ENCODE results near the gene DNAJB1.

DNAJB1 gene

GRCh38 chr19:14479975-14480699 is 38.1 kb downstream of the DNAJB1 start:
- H3K27me3 ChIP-seq (ENCODE audit: control insufficient read depth in 2 of 2, insufficient read depth in 2 of 2, low read length in 2 of 2): no peaks in the 10 kb centered on the region

DNA sequence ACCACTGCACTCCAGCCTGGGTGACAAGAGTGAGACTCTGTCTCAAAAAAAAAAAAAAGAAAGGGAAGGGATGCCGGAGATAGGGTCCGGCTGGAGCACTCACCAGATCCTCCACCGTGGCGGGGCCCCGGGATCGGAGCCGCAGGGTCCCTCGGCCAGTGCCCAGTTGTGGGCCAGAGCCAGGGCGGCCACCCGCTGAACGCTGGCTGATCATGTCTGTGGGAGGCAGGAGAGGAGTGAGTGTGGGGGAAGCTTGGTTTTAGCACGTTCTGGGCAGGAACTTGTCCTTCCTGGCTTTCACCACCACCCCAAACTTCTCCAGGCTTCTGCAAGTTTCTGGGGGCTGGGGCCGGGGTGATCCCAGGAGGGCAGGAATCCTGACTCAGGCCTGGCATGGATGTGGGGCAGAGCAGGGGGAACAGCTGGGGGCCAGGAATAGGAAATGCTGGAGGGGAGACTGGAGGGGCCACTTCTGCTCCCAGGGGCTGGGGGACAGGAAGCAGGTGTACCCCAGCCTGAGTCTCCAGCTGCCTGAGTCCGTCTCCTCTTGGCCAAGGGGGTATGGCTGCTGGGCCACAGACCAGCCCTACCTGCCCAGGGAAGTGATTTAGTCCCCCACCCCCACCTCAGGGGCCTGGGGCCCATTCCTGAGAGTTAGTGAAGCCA is 38.8 kb downstream of the DNAJB1 start:
- Histone ChIP-seq H3K36me3 (ENCODE audit: control insufficient read depth in 2 of 2, insufficient read depth in 2 of 2, low read length in 2 of 2) (peaks cover 38 to 41% of the 10 kb centered on the region in 2 donors), H3K27ac (ENCODE audit: low read depth in 2 of 2, low read length in 2 of 2) (no peak overlapping the region), H3K27me3 (ENCODE audit: control insufficient read depth in 2 of 2, insufficient read depth in 2 of 2, low read length in 2 of 2) (peaks cover 0 to 4% of the 10 kb centered on the region in 2 donors), H3K4me1 (ENCODE audit: control insufficient read depth in 2 of 2, insufficient read depth in 2 of 2, low read length in 2 of 2) (peaks cover 2 to 16% of the 10 kb centered on the region in 2 donors), H3K9ac (ENCODE audit: low read depth in 1 of 2, low read length in 2 of 2) (no peak overlapping the region), H3K4me3 (ENCODE audit: low read length in 2 of 2) (no peak overlapping the region), H3K9me3 (ENCODE audit: control insufficient read depth in 2 of 2, low read length in 2 of 2) (no peaks in the 10 kb centered on the region)

More at GRCh38 chr19:14479975-14480699, 38.1 kb downstream of the DNAJB1 start:
- Histone ChIP-seq H3K27ac (ENCODE audit: low read depth in 2 of 2, low read length in 2 of 2) (no peak overlapping the region), H3K36me3 (ENCODE audit: control insufficient read depth in 2 of 2, insufficient read depth in 2 of 2, low read length in 2 of 2) (peaks cover 38 to 41% of the 10 kb centered on the region in 2 donors), H3K9ac (ENCODE audit: low read depth in 1 of 2, low read length in 2 of 2) (no peak overlapping the region), H3K4me1 (ENCODE audit: control insufficient read depth in 2 of 2, insufficient read depth in 2 of 2, low read length in 2 of 2) (peaks cover 2 to 10% of the 10 kb centered on the region in 2 donors), H3K4me3 (ENCODE audit: low read length in 2 of 2) (no peak overlapping the region), H3K9me3 (ENCODE audit: control insufficient read depth in 2 of 2, low read length in 2 of 2) (no peaks in the 10 kb centered on the region)

DNA sequence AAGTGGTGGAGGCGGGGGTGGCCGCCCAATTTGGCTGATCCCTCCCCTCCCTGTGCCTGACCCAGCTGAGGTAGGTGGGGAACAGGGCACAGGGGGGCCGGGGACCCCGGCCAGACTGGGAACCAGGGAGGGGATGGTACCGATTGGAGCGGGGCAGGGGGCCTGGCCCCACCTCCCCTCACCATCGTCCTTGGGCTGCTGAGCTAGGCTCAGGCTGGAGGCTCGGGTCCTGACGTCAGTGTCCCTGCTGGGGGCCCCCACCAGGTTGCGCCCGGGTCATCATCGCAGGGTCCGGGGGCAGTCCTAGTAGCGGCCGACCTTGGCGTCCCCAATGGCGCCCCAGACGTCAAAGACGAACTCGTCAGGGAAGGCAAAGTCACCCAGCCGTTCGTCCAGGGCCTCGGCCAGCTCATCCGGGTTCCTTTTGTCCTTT is 40.1 kb downstream of the DNAJB1 start:
- peaks cover 1 to 4% of the 10 kb centered on the region in 2 donors for H3K27me3 ChIP-seq (ENCODE audit: control insufficient read depth in 2 of 2, insufficient read depth in 2 of 2, low read length in 2 of 2)
- H3K4me1 ChIP-seq (ENCODE audit: control insufficient read depth in 2 of 2, insufficient read depth in 2 of 2, low read length in 2 of 2): peaks cover 2 to 21% of the 10 kb centered on the region in 2 donors
- H3K9ac ChIP-seq (ENCODE audit: low read depth in 1 of 2, low read length in 2 of 2): peak overlapping the region in 1 of 2 donors; percentile 3
- H3K4me3 ChIP-seq (ENCODE audit: low read length in 2 of 2): no peak overlapping the region
- no peaks in the 10 kb centered on the region for H3K9me3 ChIP-seq (ENCODE audit: control insufficient read depth in 2 of 2, low read length in 2 of 2)
- peaks cover 37 to 38% of the 10 kb centered on the region in 2 donors for H3K36me3 ChIP-seq (ENCODE audit: control insufficient read depth in 2 of 2, insufficient read depth in 2 of 2, low read length in 2 of 2)
- H3K27ac ChIP-seq (ENCODE audit: low read depth in 2 of 2, low read length in 2 of 2): no peak overlapping the region

DNA sequence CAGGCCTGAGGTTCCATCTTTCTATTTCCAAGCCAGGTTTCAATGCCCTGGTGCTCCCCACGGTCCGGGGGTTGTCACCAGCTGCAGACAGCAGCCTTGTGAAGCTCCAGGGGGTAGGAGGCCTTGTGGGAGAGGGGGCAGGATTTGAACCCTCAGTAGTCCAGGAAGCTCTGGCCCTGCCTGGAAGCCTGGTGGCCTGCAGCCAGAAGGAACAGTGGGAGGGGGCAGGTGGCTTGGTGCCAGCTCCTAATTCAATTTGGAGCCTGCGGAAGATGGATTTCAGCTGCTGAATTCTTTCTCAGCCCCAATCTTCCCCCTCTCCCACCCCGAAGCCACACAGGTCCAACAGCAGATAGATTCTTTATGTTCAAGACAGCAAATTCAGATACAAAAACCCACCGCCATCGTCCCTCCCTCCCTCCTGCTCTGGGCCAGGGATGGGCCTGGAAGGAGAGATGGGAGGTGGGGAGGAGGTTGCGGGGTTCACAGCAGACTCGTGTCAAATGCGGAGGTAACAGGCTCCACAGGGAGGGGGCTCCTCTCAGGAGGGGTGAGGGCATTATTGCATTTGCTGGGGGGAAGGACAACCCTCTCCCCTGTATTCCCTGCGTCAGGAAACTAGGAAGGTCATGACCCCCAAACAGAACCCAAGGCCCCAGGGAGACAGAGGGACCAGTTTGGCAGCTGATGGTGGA is 40.6 kb downstream of the DNAJB1 start:
- Histone ChIP-seq H3K9ac (ENCODE audit: low read depth in 1 of 2, low read length in 2 of 2) (no peak overlapping the region), H3K27ac (ENCODE audit: low read depth in 2 of 2, low read length in 2 of 2) (no peak overlapping the region), H3K4me1 (ENCODE audit: control insufficient read depth in 2 of 2, insufficient read depth in 2 of 2, low read length in 2 of 2) (peaks cover 6 to 25% of the 10 kb centered on the region in 2 donors), H3K9me3 (ENCODE audit: control insufficient read depth in 2 of 2, low read length in 2 of 2) (no peaks in the 10 kb centered on the region), H3K4me3 (ENCODE audit: low read length in 2 of 2) (no peak overlapping the region), H3K27me3 (ENCODE audit: control insufficient read depth in 2 of 2, insufficient read depth in 2 of 2, low read length in 2 of 2) (peaks cover 5 to 8% of the 10 kb centered on the region in 2 donors), H3K36me3 (ENCODE audit: control insufficient read depth in 2 of 2, insufficient read depth in 2 of 2, low read length in 2 of 2) (peaks cover 37 to 38% of the 10 kb centered on the region in 2 donors)

GRCh38 chr19:14476673-14477401 is 41.4 kb downstream of the DNAJB1 start:
- H3K9ac ChIP-seq (ENCODE audit: low read depth in 1 of 2, low read length in 2 of 2): no peak overlapping the region
- H3K36me3 ChIP-seq (ENCODE audit: control insufficient read depth in 2 of 2, insufficient read depth in 2 of 2, low read length in 2 of 2): peaks cover 30 to 32% of the 10 kb centered on the region in 2 donors
- peaks cover 9 to 27% of the 10 kb centered on the region in 2 donors for H3K4me1 ChIP-seq (ENCODE audit: control insufficient read depth in 2 of 2, insufficient read depth in 2 of 2, low read length in 2 of 2)
- peak overlapping the region in 1 of 2 donors; percentile 9 for H3K27ac ChIP-seq (ENCODE audit: low read depth in 2 of 2, low read length in 2 of 2)
- H3K9me3 ChIP-seq (ENCODE audit: control insufficient read depth in 2 of 2, low read length in 2 of 2): no peaks in the 10 kb centered on the region
- peaks cover 5 to 8% of the 10 kb centered on the region in 2 donors for H3K27me3 ChIP-seq (ENCODE audit: control insufficient read depth in 2 of 2, insufficient read depth in 2 of 2, low read length in 2 of 2)
- no peak overlapping the region for H3K4me3 ChIP-seq (ENCODE audit: low read length in 2 of 2)

DNA sequence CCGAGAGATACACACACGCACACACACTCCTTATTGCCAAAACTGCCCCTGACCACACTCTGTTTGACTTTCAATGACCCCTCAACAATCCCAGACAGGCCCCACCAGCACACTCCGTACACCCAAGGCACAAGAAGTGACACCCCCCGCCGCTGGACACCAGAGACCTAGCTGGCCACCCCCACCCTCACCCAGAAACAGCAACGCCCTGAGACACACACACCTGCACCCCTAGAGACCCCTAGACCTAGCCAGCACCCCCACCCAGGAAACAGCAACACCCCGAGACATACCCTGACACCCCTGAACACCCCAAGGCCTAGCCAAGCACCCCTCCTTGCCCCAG is 41.9 kb downstream of the DNAJB1 start:
- Histone ChIP-seq H3K36me3 (ENCODE audit: control insufficient read depth in 2 of 2, insufficient read depth in 2 of 2, low read length in 2 of 2) (peaks cover 28 to 31% of the 10 kb centered on the region in 2 donors), H3K27me3 (ENCODE audit: control insufficient read depth in 2 of 2, insufficient read depth in 2 of 2, low read length in 2 of 2) (peaks cover 5 to 8% of the 10 kb centered on the region in 2 donors), H3K27ac (ENCODE audit: low read depth in 2 of 2, low read length in 2 of 2) (peak overlapping the region; percentile 9 to 47), H3K4me3 (ENCODE audit: low read length in 2 of 2) (no peak overlapping the region), H3K4me1 (ENCODE audit: control insufficient read depth in 2 of 2, insufficient read depth in 2 of 2, low read length in 2 of 2) (peaks cover 9 to 27% of the 10 kb centered on the region in 2 donors), H3K9me3 (ENCODE audit: control insufficient read depth in 2 of 2, low read length in 2 of 2) (no peaks in the 10 kb centered on the region), H3K9ac (ENCODE audit: low read depth in 1 of 2, low read length in 2 of 2) (no peak overlapping the region)

GRCh38 chr19:14475251-14476073 is 42.7 kb downstream of the DNAJB1 start, which contains the start of gene PTGER1:
TSS of gene PTGER1 (minus strand) at chr19:14475354. CDS start at chr19:14474320, 1,034 bp downstream.
- H3K4me1 ChIP-seq (ENCODE audit: control insufficient read depth in 2 of 2, insufficient read depth in 2 of 2, low read length in 2 of 2): peaks cover 9 to 27% of the 10 kb centered on the region in 2 donors
- peak within 1 kb of the TSS in 1 of 2 donors; percentile 43 for H3K4me3 ChIP-seq (ENCODE audit: low read length in 2 of 2)
- H3K9me3 ChIP-seq (ENCODE audit: control insufficient read depth in 2 of 2, low read length in 2 of 2): no peaks in the 10 kb centered on the region
- H3K36me3 ChIP-seq (ENCODE audit: control insufficient read depth in 2 of 2, insufficient read depth in 2 of 2, low read length in 2 of 2): peaks cover 23 to 30% of the 10 kb centered on the region in 2 donors
- peak within 1 kb of the TSS; percentile 38 to 47 for H3K27ac ChIP-seq (ENCODE audit: low read depth in 2 of 2, low read length in 2 of 2)
- peak within 1 kb of the TSS in 1 of 2 donors; percentile 43 for H3K9ac ChIP-seq (ENCODE audit: low read depth in 1 of 2, low read length in 2 of 2)
- H3K27me3 ChIP-seq (ENCODE audit: control insufficient read depth in 2 of 2, insufficient read depth in 2 of 2, low read length in 2 of 2): peaks cover 5 to 8% of the 10 kb centered on the region in 2 donors

DNA sequence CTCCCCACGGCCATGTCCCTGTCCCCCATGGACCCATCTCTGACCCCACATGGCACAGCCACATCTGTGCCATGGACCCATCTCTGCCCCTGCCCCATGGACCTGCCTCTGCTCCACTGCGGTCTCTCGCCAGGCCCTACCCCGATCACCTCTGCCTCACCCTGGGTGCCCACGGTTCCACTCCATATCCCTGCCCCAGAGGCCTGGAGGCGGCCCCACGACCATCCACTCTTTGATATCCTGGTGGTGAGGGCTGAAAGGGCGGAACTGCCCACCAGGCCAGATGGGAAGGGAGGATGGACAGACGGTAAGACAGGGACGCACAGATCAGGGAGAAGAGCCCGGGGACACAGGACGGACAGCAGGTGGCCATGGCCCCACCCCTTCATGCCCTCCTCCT is 43.4 kb downstream of the DNAJB1 start:
- peak overlapping the region in 1 of 2 donors; percentile 43 for H3K4me3 ChIP-seq (ENCODE audit: low read length in 2 of 2)
- H3K9me3 ChIP-seq (ENCODE audit: control insufficient read depth in 2 of 2, low read length in 2 of 2): no peaks in the 10 kb centered on the region
- peak overlapping the region in 1 of 2 donors; percentile 38 for H3K27ac ChIP-seq (ENCODE audit: low read depth in 2 of 2, low read length in 2 of 2)
- H3K27me3 ChIP-seq (ENCODE audit: control insufficient read depth in 2 of 2, insufficient read depth in 2 of 2, low read length in 2 of 2): peaks cover 5 to 8% of the 10 kb centered on the region in 2 donors
- H3K36me3 ChIP-seq (ENCODE audit: control insufficient read depth in 2 of 2, insufficient read depth in 2 of 2, low read length in 2 of 2): peaks cover 23 to 25% of the 10 kb centered on the region in 2 donors
- H3K4me1 ChIP-seq (ENCODE audit: control insufficient read depth in 2 of 2, insufficient read depth in 2 of 2, low read length in 2 of 2): peaks cover 8 to 27% of the 10 kb centered on the region in 2 donors
- peak overlapping the region in 1 of 2 donors; percentile 43 for H3K9ac ChIP-seq (ENCODE audit: low read depth in 1 of 2, low read length in 2 of 2)

Measured in mucosa of rectum (tissue), 2 donors.